K562 treated with DMSO at 1 percent for 12 hours (cell line): ENCODE data around the gene EVA1C. TPM values are rescaled to one million over a fixed set of nuclear protein-coding genes. Genes with fewer than 3 reads are reported as not detected.

Experiments used
- total RNA-seq: library from RNA; unstranded; fragments of 300-600 nt; gene quantifications from 2 replicates; pipeline ENCODE4 v1.2.3, GENCODE V29; 2022; ENCODE audit not compliant: insufficient read depth

EVA1C gene, protein sequence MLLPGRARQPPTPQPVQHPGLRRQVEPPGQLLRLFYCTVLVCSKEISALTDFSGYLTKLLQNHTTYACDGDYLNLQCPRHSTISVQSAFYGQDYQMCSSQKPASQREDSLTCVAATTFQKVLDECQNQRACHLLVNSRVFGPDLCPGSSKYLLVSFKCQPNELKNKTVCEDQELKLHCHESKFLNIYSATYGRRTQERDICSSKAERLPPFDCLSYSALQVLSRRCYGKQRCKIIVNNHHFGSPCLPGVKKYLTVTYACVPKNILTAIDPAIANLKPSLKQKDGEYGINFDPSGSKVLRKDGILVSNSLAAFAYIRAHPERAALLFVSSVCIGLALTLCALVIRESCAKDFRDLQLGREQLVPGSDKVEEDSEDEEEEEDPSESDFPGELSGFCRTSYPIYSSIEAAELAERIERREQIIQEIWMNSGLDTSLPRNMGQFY
- total RNA-seq = not detected in 2 replicates

DNA sequence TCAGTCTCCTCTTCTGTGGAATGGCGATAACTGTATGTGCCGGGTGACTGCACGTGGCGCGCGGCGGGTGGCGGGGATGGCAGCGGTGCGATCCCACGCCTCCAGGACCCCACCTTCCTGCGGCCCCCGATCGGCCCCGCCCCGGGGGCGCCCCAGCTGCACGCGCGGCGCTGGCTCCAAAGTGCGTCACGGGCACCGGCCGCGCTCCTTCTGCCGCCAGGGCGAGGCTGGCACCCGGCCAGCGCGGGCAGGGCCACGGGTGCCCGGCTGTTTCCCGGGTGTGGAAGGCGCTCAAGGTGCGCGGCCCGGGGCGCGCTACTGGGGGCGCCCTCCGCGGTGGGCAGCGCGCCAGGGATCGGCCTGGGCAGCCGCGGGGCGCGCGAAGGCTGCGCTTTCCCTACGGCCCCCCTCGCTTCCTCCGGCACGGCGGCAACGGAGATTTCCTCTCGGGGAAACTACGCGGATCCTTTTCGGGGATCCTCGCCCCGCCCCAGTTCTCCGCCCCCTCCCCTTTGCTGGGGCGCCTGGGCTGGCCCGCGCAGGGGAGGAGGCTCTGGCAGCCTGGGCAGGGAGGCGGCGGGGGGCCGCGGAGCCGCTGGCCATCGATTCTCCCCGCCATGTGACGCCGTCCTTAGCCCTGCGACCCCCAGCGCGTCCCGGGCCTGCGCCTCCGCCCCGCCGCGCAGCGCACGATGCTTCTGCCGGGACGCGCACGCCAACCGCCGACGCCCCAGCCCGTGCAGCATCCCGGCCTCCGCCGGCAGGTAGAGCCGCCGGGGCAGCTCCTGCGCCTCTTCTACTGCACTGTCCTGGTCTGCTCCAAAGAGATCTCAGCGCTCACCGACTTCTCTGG is at the start of gene EVA1C:
Gene EVA1C (plus strand): TSS at position 545 of the 853 bp plus-strand sequence. CDS start 148 bp downstream, at position 693.

DNA sequence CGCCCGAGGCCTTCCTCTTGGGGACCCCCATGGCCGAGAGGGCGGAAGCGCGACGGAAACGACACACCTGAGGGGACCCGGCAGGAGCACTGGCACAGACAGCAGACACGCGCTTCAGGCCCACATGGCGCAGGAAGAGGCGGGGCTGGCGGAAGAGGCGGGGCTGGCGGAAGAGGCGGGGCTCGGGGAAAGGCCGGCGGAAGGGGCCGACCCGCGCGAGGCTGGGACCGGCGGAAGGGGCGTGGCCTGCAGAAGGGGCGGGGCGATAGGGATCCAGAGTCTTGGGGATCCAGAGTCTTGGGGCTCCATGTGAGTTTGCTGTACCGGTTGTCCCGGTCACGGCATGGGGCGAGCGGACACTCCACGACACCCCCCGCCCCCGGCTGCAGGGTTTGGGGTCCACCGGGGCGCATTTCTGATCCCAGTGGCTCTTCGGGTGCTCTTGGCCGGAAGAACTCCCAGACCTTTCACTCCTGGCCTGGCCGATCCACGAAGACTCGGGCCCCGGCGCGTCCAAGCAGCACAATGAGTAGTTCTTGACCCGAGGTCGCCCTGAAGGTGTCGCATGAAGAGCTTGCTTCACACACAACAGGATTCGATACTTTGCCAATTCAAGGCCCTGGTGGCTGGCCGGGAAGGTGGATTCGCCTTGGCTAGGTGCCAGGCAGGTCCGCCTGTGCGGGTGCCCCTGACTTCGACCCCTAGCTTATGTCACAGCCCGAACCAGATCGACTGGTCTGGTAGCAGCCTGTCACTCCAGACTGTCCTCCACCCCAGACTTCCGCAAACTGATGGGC is 19.4 kb upstream of the EVA1C start, which contains the start of gene URB1:
Gene URB1 (minus strand): TSS at position 133 of the 797 bp plus-strand sequence. CDS start 102 bp downstream, at position 31.

Other genes with a start within 250 kb of the EVA1C start
- 40.4 and 57.1 TPM in 2 replicates for gene MIS18A, start 133.7 kb upstream of the EVA1C start, total RNA-seq
- not detected in 2 replicates for gene MRAP, start 113.9 kb upstream of the EVA1C start, total RNA-seq
- gene URB1, start 19.7 kb upstream of the EVA1C start, total RNA-seq = 1.7 and 6.5 TPM in 2 replicates
- 0.40 and 2.7 TPM in 2 replicates for gene TCP10L, start 172.8 kb downstream of the EVA1C start, total RNA-seq
- 65.7 and 68.6 TPM in 2 replicates for gene CFAP298, start 199.7 kb downstream of the EVA1C start, total RNA-seq